Stomach smooth muscle (tissue), 2 donors: ENCODE measurements around the gene KLHL3.

Experiments used
- H3K27ac ChIP-seq: one replicate; pipeline ENCODE4 v1.7.0; 2013; ENCODE audit warnings: mild to moderate bottlenecking, low read length, inconsistent platforms
- H3K27me3 ChIP-seq, 2 donors: one replicate each; pipeline ENCODE4 v1.7.0; 2013; ENCODE audit warnings: low read length in 2 of 2; ENCODE audit not compliant: insufficient read depth in 2 of 2, control insufficient read depth in 1 of 2
- H3K36me3 ChIP-seq, 2 donors: one replicate each; pipeline ENCODE4 v1.7.0; 2013; ENCODE audit warnings: low read length in 2 of 2; ENCODE audit not compliant: control insufficient read depth in 2 of 2, insufficient read depth in 2 of 2
- H3K4me1 ChIP-seq: one replicate; pipeline ENCODE4 v1.7.0; 2013; ENCODE audit warnings: low read length; ENCODE audit not compliant: control insufficient read depth, insufficient read depth
- H3K4me3 ChIP-seq, 2 donors: one replicate each; pipeline ENCODE4 v1.7.0; 2013; ENCODE audit warnings: low read length in 2 of 2
- H3K9ac ChIP-seq, 2 donors: one replicate each; pipeline ENCODE4 v1.7.0; 2013; ENCODE audit warnings: low read length in 2 of 2, mild to moderate bottlenecking in 1 of 2
- H3K9me3 ChIP-seq, 2 donors: one replicate each; pipeline ENCODE4 v1.7.0; 2013; ENCODE audit warnings: low read length in 2 of 2; ENCODE audit not compliant: control insufficient read depth in 2 of 2
- donor health status: healthy.
- donor health status: Pancreatic carcinoma.

KLHL3 gene

GRCh38 chr5:137621306-137621705 is 114.6 kb downstream of the KLHL3 start:
- Histone ChIP-seq H3K9me3 (no peaks in the 10 kb centered on the region), H3K27me3 (no peaks in the 10 kb centered on the region), H3K9ac (no peak overlapping the region), H3K4me3 (no peak overlapping the region), H3K36me3 (peaks cover 2 to 4% of the 10 kb centered on the region in 2 donors), H3K4me1 (peaks cover 6% of the 10 kb centered on the region), H3K27ac (no peak overlapping the region)

GRCh38 chr5:137619191-137619870 is 116.6 kb downstream of the KLHL3 start:
- no peaks in the 10 kb centered on the region for H3K9me3 ChIP-seq
- no peak overlapping the region for H3K4me3 ChIP-seq
- no peak overlapping the region for H3K27ac ChIP-seq
- H3K27me3 ChIP-seq, result no peaks in the 10 kb centered on the region
- peaks cover 6% of the 10 kb centered on the region for H3K4me1 ChIP-seq
- H3K9ac ChIP-seq, result no peak overlapping the region
- peaks cover 0 to 2% of the 10 kb centered on the region in 2 donors for H3K36me3 ChIP-seq

- no peaks in the 10 kb centered on the region for H3K9me3 ChIP-seq
- no peaks in the 10 kb centered on the region for H3K27me3 ChIP-seq
- H3K36me3 ChIP-seq, result peaks cover 0 to 2% of the 10 kb centered on the region in 2 donors
- H3K4me3 ChIP-seq, result no peak overlapping the region
- peaks cover 6% of the 10 kb centered on the region for H3K4me1 ChIP-seq
- H3K27ac ChIP-seq, result no peak overlapping the region
- no peak overlapping the region for H3K9ac ChIP-seq
These were observed 117.4 kb downstream of the KLHL3 start for GRCh38 chr5:137618476-137618875.

DNA sequence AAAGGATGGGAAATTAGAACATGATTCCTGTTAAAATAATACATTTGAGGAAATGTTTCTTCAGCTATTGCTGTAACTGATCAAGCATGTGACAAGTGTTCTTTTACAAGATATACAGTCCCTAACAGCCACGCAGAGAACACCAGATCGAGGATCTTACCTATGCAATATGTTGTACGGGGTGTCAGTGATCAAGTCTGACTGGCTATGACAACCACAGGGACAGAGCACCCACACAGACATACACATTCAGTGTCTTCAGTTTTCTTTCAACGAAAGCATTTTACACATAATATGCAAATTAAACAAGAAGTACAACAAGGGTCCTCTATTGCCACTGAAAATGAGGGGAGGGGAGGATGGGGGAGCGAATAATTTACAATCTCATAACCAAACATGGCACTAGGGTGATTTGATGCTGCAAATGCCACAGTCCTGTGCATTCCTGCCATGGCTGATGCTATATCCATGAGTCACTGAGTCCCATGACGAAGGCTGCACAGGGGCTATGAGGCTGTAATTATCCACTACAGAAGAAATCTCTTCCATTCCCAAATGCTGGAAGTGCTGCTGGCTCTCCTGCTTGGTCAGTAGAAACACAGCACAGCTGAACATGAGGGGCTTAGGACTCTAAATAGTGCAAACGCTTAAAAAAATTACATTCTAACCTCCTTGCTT is 118.2 kb downstream of the KLHL3 start:
- Histone ChIP-seq H3K27me3 (no peaks in the 10 kb centered on the region), H3K4me3 (no peak overlapping the region), H3K27ac (no peak overlapping the region), H3K9ac (no peak overlapping the region), H3K4me1 (peaks cover 6% of the 10 kb centered on the region), H3K36me3 (peaks cover 0 to 2% of the 10 kb centered on the region in 2 donors), H3K9me3 (no peaks in the 10 kb centered on the region)

- Histone ChIP-seq H3K4me3 (no peak overlapping the region), H3K9ac (no peak overlapping the region), H3K9me3 (no peaks in the 10 kb centered on the region), H3K27me3 (peaks cover under 1 to 2% of the 10 kb centered on the region in 2 donors), H3K36me3 (peaks cover 0 to 2% of the 10 kb centered on the region in 2 donors), H3K4me1 (no peaks in the 10 kb centered on the region), H3K27ac (no peak overlapping the region)
These were observed 119.8 kb downstream of the KLHL3 start for GRCh38 chr5:137616046-137616445.

- Histone ChIP-seq H3K36me3 (peaks cover 0 to 2% of the 10 kb centered on the region in 2 donors), H3K27ac (no peak overlapping the region), H3K9ac (no peak overlapping the region), H3K4me1 (no peaks in the 10 kb centered on the region), H3K9me3 (no peaks in the 10 kb centered on the region), H3K4me3 (no peak overlapping the region), H3K27me3 (peaks cover 4 to 5% of the 10 kb centered on the region in 2 donors)
These were observed 120.6 kb downstream of the KLHL3 start for GRCh38 chr5:137615171-137615775.

GRCh38 chr5:137613554-137614265 is 122.2 kb downstream of the KLHL3 start:
- H3K27me3 ChIP-seq, result peaks cover 4 to 5% of the 10 kb centered on the region in 2 donors
- no peak overlapping the region for H3K27ac ChIP-seq
- H3K4me1 ChIP-seq, result no peaks in the 10 kb centered on the region
- H3K9me3 ChIP-seq, result no peaks in the 10 kb centered on the region
- H3K4me3 ChIP-seq, result no peak overlapping the region
- no peak overlapping the region for H3K9ac ChIP-seq
- H3K36me3 ChIP-seq, result peaks cover 0 to 2% of the 10 kb centered on the region in 2 donors

DNA sequence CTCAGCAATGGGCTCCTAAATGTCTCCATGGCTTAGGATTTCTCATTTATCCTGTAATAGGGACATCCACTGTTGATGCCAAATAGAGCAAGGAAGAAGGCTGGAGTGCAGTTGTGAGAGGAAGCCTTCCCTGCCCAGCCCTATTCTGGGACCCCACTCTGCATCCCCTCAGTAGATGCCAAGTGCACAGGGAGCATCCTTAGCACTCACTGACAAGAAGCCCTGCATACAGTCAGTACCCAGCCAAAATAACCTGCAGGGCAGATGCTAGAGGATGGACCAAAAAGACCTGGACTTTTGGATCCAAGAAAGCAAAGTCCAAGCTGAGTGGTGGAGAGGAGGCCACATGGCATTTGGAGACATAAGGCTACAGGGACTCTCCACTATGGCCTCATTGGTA is 123.3 kb downstream of the KLHL3 start:
- no peak overlapping the region for H3K9ac ChIP-seq
- no peaks in the 10 kb centered on the region for H3K4me1 ChIP-seq
- no peak overlapping the region for H3K4me3 ChIP-seq
- H3K36me3 ChIP-seq, result no peaks in the 10 kb centered on the region
- H3K9me3 ChIP-seq, result no peaks in the 10 kb centered on the region
- peaks cover 7 to 9% of the 10 kb centered on the region in 2 donors for H3K27me3 ChIP-seq
- no peak overlapping the region for H3K27ac ChIP-seq

DNA sequence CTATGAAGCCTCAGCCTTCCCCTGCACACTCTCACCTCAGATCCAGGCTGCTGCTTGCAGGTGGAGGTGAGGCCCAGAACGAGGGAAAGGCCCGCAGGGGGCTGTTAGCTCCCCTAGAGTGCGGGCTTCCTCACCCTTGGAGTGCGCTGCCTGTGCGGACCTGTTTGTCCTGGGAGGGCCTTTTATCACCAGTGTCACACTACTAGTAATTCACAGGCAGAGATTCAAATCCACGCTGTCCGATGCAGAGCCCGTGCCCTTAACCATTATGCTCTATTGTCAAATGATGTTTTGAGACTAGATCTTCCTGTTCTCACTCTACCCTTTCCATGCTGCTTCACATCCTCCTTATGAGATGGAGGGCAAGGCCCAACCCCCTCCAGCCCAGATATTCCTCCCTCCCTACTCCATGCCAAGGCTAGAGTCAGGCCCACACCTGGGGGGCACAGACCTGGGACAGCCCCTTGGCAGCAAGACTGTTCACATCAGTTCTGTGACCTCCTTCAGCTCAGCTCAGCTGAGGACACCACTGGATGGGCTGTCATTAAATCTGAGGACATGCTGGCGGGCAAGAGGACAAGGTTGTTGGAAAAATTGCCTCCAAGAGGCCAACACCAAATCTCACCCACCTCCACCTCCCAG is 124.0 kb downstream of the KLHL3 start:
- Histone ChIP-seq H3K9ac (no peak overlapping the region), H3K36me3 (no peaks in the 10 kb centered on the region), H3K4me3 (no peak overlapping the region), H3K27me3 (peaks cover 7 to 9% of the 10 kb centered on the region in 2 donors), H3K4me1 (no peaks in the 10 kb centered on the region), H3K9me3 (no peaks in the 10 kb centered on the region), H3K27ac (no peak overlapping the region)

GRCh38 chr5:137611011-137611580 is 124.8 kb downstream of the KLHL3 start:
- no peak overlapping the region for H3K9ac ChIP-seq
- no peak overlapping the region for H3K4me3 ChIP-seq
- H3K9me3 ChIP-seq, result no peaks in the 10 kb centered on the region
- H3K36me3 ChIP-seq, result no peaks in the 10 kb centered on the region
- H3K4me1 ChIP-seq, result no peaks in the 10 kb centered on the region
- H3K27ac ChIP-seq, result no peak overlapping the region
- H3K27me3 ChIP-seq, result peaks cover 7 to 9% of the 10 kb centered on the region in 2 donors
